Astrocyte of the cerebellum (primary cell): ENCODE results near the gene OLIG1.

ENCODE experiments used
- DNase-seq: peaks from one replicate; pipeline ENCODE4 v3.0.0-alpha.2; 2011; ENCODE audit warnings: low read depth
- H3K4me3 ChIP-seq: 2 replicates; pipeline ENCODE4 v1.5.1; 2011; ENCODE audit warnings: mild to moderate bottlenecking, low read depth, low read length, moderate library complexity
- in situ Hi-C: cut with HindIII; loops from 2 replicates; pipeline ENCODE4 v1.10.0; 2017; ENCODE audit warnings: low sequenced_read_pairs
- TF ChIP-seq, protein P1 (sequence below): IDR thresholded peaks from 2 replicates; pipeline ENCODE4 v1.5.1; 2012; ENCODE audit warnings: low read length, low read depth, moderate library complexity, mild to moderate bottlenecking; ENCODE audit errors: missing control alignments

Gene OLIG1

DNA sequence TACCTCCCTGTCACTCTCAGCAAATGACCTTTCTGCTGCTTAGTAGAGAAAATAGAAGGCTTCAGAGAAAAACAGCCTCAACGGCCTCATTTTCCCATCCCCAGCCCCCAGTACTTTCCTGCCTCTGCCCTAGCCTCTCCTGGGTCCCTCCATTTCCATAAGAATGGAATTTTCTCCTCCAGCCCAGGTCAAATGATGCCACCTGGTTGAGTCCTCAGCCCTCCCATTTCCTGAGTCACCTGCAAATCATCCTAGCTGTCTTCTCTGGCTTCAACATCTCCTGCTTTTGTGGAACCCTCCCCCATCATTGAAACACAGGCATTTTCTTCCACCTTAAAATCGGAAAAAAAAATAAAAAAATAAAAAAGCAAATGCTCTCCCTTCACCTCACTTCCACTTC, 35.1 kb downstream of the OLIG1 start:
- TF ChIP-seq, protein P1, sequence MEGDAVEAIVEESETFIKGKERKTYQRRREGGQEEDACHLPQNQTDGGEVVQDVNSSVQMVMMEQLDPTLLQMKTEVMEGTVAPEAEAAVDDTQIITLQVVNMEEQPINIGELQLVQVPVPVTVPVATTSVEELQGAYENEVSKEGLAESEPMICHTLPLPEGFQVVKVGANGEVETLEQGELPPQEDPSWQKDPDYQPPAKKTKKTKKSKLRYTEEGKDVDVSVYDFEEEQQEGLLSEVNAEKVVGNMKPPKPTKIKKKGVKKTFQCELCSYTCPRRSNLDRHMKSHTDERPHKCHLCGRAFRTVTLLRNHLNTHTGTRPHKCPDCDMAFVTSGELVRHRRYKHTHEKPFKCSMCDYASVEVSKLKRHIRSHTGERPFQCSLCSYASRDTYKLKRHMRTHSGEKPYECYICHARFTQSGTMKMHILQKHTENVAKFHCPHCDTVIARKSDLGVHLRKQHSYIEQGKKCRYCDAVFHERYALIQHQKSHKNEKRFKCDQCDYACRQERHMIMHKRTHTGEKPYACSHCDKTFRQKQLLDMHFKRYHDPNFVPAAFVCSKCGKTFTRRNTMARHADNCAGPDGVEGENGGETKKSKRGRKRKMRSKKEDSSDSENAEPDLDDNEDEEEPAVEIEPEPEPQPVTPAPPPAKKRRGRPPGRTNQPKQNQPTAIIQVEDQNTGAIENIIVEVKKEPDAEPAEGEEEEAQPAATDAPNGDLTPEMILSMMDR, result no peak
- in situ Hi-C loops, result no loop called here
- DNase-seq, result no peak
- no peak overlapping the region for H3K4me3 ChIP-seq

GRCh38 chr21:33108228-33108627, 38.3 kb downstream of the OLIG1 start:
- in situ Hi-C loops, result no loop called here
- no peak for DNase-seq
- no peak overlapping the region for H3K4me3 ChIP-seq
- TF ChIP-seq, protein P1, result no peak

- no peak overlapping the region for H3K4me3 ChIP-seq
- DNase-seq, result no peak
- in situ Hi-C loops, result no loop called here
- TF ChIP-seq, protein P1, result no peak
Measured at GRCh38 chr21:33109574-33110339, 39.8 kb downstream of the OLIG1 start.

DNA sequence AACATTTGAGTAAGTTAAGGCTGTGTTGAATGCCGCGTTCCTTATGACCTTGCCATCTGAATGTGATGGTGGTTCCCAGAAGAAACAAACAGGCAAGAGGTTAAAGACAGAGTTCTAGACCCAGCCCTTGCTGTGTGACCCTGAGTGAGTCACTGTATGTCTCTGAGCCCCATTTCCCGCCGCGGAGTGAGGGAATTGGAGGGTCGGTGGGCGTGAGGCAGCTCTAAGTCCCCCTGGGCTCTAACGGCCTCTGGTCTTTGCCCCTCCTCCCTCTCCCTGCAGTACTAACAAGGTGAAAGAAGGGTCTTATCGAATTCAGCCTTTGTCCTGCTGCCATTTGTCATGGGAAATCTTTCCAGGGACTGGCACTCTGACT, 40.4 kb downstream of the OLIG1 start:
- in situ Hi-C loops, result no loop called here

DNA sequence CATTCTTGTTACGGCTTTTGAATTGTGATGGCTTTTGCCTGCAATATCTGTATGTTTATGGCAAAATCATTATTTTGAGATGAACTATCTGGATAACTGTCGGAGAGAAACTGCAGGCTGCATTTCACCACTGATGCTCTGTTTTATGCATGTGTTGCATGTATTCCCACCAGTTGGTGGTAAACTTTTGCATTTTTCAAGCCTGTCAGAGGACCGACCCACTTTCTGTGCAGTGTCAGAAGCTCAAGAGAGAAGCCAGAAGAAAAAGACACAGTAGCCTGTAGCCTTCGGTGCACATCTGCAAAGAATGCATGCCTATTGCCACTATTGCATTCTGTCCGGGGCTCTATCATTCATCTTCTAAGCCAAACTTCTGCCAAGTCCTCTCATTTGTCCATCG, 41.6 kb downstream of the OLIG1 start:
- H3K4me3 ChIP-seq, result no peak overlapping the region
- no peak for DNase-seq
- in situ Hi-C loops, result no loop called here
- TF ChIP-seq, protein P1, result no peak

More for the DNA sequence above, 40.4 kb downstream of the OLIG1 start:
- no peak overlapping the region for H3K4me3 ChIP-seq
- TF ChIP-seq, protein P1, result no peak
- no peak for DNase-seq

DNA sequence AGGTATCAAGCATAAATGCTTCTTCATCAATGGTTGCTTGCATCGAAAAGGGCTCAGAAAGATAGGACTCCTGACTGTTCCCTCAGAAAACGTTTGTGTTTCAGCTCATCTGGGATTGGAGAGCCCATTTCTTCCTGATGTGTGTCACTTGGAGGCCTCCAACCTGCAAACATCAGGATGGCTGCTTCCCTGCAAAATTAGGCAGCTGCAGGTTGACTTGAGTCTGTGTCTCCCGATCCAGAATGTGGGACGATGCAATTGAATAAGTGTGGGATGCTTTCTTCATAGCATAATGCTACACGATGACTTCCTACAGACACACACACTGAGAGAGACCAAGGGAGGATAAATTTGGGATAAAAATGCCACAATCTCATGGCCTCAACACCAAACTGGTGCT, 42.2 kb downstream of the OLIG1 start:
- DNase-seq, result no peak
- no peak overlapping the region for H3K4me3 ChIP-seq
- TF ChIP-seq, protein P1, result no peak
- in situ Hi-C loops, result no loop called here
